Measurements from ENCODE around the gene HUS1.

The HUS1 gene

DNA sequence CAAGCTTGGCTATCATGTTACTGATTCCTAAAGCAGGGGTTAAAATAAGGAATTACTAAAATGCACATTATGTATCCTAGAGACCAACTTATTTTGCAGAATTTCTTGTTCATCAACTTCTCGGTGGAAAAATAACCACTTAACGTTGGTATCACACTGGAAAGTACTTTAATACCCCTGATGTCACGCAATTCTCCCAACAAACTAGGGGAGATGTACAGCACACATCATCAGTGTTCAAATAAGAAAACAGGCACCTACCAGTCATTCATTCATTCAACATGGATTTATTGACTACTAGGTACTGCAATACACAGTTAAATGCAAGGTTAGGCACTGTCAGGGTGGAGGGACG is 648 bp downstream of the HUS1 start:
- no peaks in the 10 kb centered on the region for H3K9me3 ChIP-seq (ENCODE audit: low read length)
- peak overlapping the region; percentile 96 for H3K9ac ChIP-seq (ENCODE audit: low read length)
- H3K4me3 ChIP-seq (ENCODE audit: low read depth in 1 of 2, low read length in 2 of 2) = peak overlapping the region; percentile 91 to 93
- H3K27ac ChIP-seq (ENCODE audit: low read depth, low read length) = peak overlapping the region; percentile 86
- no peaks in the 10 kb centered on the region for H3K27me3 ChIP-seq (ENCODE audit: control insufficient read depth in 1 of 2, insufficient read depth in 2 of 2, low read length in 2 of 2)
- peaks cover 16% of the 10 kb centered on the region for H3K4me1 ChIP-seq (ENCODE audit: insufficient read depth, low read length)
- peaks cover 41% of the 10 kb centered on the region for H3K36me3 ChIP-seq (ENCODE audit: insufficient read depth, low read length)

- Histone ChIP-seq H3K9ac (ENCODE audit: low read length) (no peak overlapping the region), H3K4me1 (ENCODE audit: insufficient read depth, low read length) (peaks cover 14% of the 10 kb centered on the region), H3K36me3 (ENCODE audit: insufficient read depth, low read length) (peaks cover 76% of the 10 kb centered on the region), H3K9me3 (ENCODE audit: low read length) (no peaks in the 10 kb centered on the region), H3K27ac (ENCODE audit: low read depth, low read length) (no peak overlapping the region), H3K27me3 (ENCODE audit: control insufficient read depth in 1 of 2, insufficient read depth in 2 of 2, low read length in 2 of 2) (no peaks in the 10 kb centered on the region), H3K4me3 (ENCODE audit: low read depth in 1 of 2, low read length in 2 of 2) (no peak overlapping the region)
Observed at GRCh38 chr7:47973739-47974138, 5.7 kb downstream of the HUS1 start.

- Histone ChIP-seq H3K9me3 (ENCODE audit: low read length) (no peaks in the 10 kb centered on the region), H3K27me3 (ENCODE audit: control insufficient read depth in 1 of 2, insufficient read depth in 2 of 2, low read length in 2 of 2) (no peaks in the 10 kb centered on the region), H3K36me3 (ENCODE audit: insufficient read depth, low read length) (peaks cover 80% of the 10 kb centered on the region), H3K4me1 (ENCODE audit: insufficient read depth, low read length) (no peaks in the 10 kb centered on the region), H3K9ac (ENCODE audit: low read length) (no peak overlapping the region), H3K27ac (ENCODE audit: low read depth, low read length) (no peak overlapping the region), H3K4me3 (ENCODE audit: low read depth in 1 of 2, low read length in 2 of 2) (no peak overlapping the region)
Observed at GRCh38 chr7:47970761-47971160, 8.7 kb downstream of the HUS1 start.

DNA sequence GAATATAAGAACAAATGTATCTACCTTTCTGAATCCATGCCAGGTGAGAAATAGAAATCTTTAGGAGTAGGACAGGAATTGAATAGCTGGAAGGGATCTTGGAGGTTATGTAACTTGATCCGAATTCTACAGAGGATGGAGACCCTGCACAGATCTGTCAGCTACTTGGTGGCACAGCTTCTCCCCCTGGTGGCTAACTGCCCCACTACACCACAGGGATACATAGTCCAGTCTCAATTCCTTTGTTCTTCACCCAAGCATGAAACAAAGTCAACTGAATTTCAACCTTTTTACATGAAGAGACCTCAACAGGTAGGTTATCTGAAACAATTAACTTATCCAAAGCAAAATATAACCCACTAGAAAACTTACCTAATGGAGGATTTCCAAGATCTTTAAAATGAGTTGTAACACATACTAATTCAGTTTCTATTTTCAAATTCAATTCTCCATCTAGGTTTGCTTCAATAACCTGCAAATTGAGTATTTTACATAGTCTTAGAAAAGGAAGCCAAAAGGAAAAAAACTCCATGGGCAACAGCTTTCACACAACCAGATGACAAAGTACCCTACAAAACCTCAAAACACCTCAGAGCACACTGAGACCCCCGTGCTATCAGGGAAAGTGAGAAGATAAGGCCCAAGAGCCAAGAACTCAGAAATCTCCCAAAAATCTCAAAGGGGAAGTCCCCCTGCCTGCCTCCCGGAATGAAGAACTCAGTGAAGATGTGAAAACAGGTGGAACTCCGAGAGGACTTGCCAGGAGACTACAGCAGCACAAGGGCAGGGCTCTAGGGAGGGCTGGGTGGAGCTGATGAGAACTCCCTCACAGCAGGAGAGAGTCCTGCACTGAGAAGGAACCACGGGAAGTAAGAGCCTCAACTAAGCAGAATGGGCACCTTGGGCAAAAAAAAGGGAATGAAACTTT is 10.3 kb downstream of the HUS1 start:
- peaks cover 81% of the 10 kb centered on the region for H3K36me3 ChIP-seq (ENCODE audit: insufficient read depth, low read length)
- H3K9ac ChIP-seq (ENCODE audit: low read length) = no peak overlapping the region
- no peaks in the 10 kb centered on the region for H3K27me3 ChIP-seq (ENCODE audit: control insufficient read depth in 1 of 2, insufficient read depth in 2 of 2, low read length in 2 of 2)
- H3K27ac ChIP-seq (ENCODE audit: low read depth, low read length) = no peak overlapping the region
- H3K4me3 ChIP-seq (ENCODE audit: low read depth in 1 of 2, low read length in 2 of 2) = no peak overlapping the region
- H3K9me3 ChIP-seq (ENCODE audit: low read length) = no peaks in the 10 kb centered on the region
- no peaks in the 10 kb centered on the region for H3K4me1 ChIP-seq (ENCODE audit: insufficient read depth, low read length)

- no peak overlapping the region for H3K9ac ChIP-seq (ENCODE audit: low read length)
- H3K36me3 ChIP-seq (ENCODE audit: insufficient read depth, low read length) = peaks cover 80% of the 10 kb centered on the region
- H3K27me3 ChIP-seq (ENCODE audit: control insufficient read depth in 1 of 2, insufficient read depth in 2 of 2, low read length in 2 of 2) = no peaks in the 10 kb centered on the region
- H3K27ac ChIP-seq (ENCODE audit: low read depth, low read length) = no peak overlapping the region
- no peak overlapping the region for H3K4me3 ChIP-seq (ENCODE audit: low read depth in 1 of 2, low read length in 2 of 2)
- no peaks in the 10 kb centered on the region for H3K9me3 ChIP-seq (ENCODE audit: low read length)
- no peaks in the 10 kb centered on the region for H3K4me1 ChIP-seq (ENCODE audit: insufficient read depth, low read length)
Observed at GRCh38 chr7:47967708-47968107, 11.7 kb downstream of the HUS1 start.

DNA sequence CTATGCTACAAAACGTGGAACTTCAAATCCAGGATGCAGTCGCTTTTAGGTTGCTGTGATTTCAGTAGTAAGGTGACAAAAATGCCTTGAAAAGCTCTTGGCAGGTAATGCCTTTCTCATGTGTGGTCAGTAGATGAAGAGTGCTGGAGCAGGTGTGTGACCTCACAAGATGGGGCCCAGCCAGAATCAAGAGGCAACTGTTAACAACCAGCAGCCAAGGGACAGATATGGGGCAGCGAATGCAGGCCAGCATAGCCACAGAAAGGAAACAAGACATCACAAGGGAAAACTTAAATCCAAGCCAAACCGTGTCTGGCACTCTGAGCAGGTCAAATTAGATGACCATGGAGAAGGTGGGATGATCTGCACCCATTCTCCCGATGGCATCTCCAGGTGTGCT is 12.3 kb downstream of the HUS1 start:
- peaks cover 80% of the 10 kb centered on the region for H3K36me3 ChIP-seq (ENCODE audit: insufficient read depth, low read length)
- no peak overlapping the region for H3K4me3 ChIP-seq (ENCODE audit: low read depth in 1 of 2, low read length in 2 of 2)
- H3K27me3 ChIP-seq (ENCODE audit: control insufficient read depth in 1 of 2, insufficient read depth in 2 of 2, low read length in 2 of 2) = no peaks in the 10 kb centered on the region
- H3K9ac ChIP-seq (ENCODE audit: low read length) = no peak overlapping the region
- H3K27ac ChIP-seq (ENCODE audit: low read depth, low read length) = no peak overlapping the region
- no peaks in the 10 kb centered on the region for H3K9me3 ChIP-seq (ENCODE audit: low read length)
- no peaks in the 10 kb centered on the region for H3K4me1 ChIP-seq (ENCODE audit: insufficient read depth, low read length)

DNA sequence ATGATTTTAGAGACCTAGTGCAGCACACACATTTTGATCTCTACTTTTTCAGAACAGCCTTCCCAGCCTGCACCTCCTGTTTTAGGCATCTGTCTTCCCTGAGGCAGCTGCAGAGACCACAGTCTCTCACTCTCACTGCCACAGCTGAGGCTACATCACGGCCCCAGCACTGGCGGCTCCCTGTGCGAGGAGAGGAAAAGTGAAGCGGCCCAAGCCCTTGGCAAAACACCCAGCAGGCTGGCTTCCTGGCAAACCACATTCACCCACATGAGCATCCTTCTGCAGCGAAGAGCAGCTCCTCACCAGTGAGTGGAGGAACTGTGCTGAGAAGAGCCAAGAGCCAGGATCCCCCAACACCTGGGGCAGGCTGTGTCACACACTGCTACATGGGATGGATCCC is 14.0 kb downstream of the HUS1 start:
- Histone ChIP-seq H3K27me3 (ENCODE audit: control insufficient read depth in 1 of 2, insufficient read depth in 2 of 2, low read length in 2 of 2) (no peaks in the 10 kb centered on the region), H3K4me3 (ENCODE audit: low read depth in 1 of 2, low read length in 2 of 2) (no peak overlapping the region), H3K9ac (ENCODE audit: low read length) (no peak overlapping the region), H3K36me3 (ENCODE audit: insufficient read depth, low read length) (peaks cover 82% of the 10 kb centered on the region), H3K4me1 (ENCODE audit: insufficient read depth, low read length) (no peaks in the 10 kb centered on the region), H3K27ac (ENCODE audit: low read depth, low read length) (no peak overlapping the region), H3K9me3 (ENCODE audit: low read length) (no peaks in the 10 kb centered on the region)

DNA sequence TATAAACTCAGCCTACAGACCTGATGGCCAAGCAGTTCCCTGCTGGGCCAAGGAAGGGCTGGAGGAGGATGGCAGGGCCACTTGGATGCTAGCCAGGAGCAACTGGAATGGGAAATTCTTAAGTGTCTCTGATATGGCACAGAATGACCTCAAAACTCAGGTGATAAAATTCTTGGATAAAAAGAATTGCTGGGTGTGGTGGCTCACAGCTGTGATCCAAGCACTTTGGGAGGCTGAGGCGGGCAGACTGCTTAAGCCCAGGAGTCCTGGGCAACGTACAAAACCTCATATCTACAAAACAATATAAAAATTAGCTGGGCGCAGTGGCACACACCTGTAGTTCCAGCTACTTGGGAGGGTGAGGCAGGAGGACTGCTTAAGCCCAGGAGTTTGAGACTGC is 17.2 kb downstream of the HUS1 start:
- no peaks in the 10 kb centered on the region for H3K9me3 ChIP-seq (ENCODE audit: low read length)
- H3K4me3 ChIP-seq (ENCODE audit: low read depth in 1 of 2, low read length in 2 of 2) = no peak overlapping the region
- H3K27ac ChIP-seq (ENCODE audit: low read depth, low read length) = no peak overlapping the region
- peaks cover 64% of the 10 kb centered on the region for H3K36me3 ChIP-seq (ENCODE audit: insufficient read depth, low read length)
- H3K27me3 ChIP-seq (ENCODE audit: control insufficient read depth in 1 of 2, insufficient read depth in 2 of 2, low read length in 2 of 2) = no peaks in the 10 kb centered on the region
- no peak overlapping the region for H3K9ac ChIP-seq (ENCODE audit: low read length)
- H3K4me1 ChIP-seq (ENCODE audit: insufficient read depth, low read length) = no peaks in the 10 kb centered on the region

DNA sequence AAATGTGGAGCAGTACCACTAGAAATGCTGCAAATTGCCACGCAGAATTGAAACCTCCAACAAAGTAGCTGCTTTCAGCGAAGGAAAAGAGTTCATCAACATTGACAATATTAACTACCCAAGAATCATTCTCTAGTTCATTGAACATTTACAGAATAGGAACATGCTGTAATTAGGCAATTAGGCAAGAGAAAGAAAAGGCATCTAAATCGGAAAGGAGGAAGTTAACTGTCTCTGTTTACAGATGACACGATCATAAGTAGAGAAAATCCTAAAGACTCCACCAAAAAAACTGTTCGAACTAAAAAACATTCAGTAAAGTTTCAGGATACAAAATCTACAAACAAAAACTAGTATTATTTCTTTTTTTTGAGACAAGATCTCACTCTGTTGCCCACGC is 22.3 kb downstream of the HUS1 start:
- no peak overlapping the region for H3K27ac ChIP-seq (ENCODE audit: low read depth, low read length)
- no peak overlapping the region for H3K9ac ChIP-seq (ENCODE audit: low read length)
- H3K27me3 ChIP-seq (ENCODE audit: control insufficient read depth in 1 of 2, insufficient read depth in 2 of 2, low read length in 2 of 2) = no peaks in the 10 kb centered on the region
- peaks cover 36% of the 10 kb centered on the region for H3K36me3 ChIP-seq (ENCODE audit: insufficient read depth, low read length)
- H3K4me1 ChIP-seq (ENCODE audit: insufficient read depth, low read length) = no peaks in the 10 kb centered on the region
- H3K9me3 ChIP-seq (ENCODE audit: low read length) = no peaks in the 10 kb centered on the region
- H3K4me3 ChIP-seq (ENCODE audit: low read depth in 1 of 2, low read length in 2 of 2) = no peak overlapping the region

GRCh38 chr7:47956220-47956619 is 23.2 kb downstream of the HUS1 start:
- no peak overlapping the region for H3K4me3 ChIP-seq (ENCODE audit: low read depth in 1 of 2, low read length in 2 of 2)
- no peaks in the 10 kb centered on the region for H3K27me3 ChIP-seq (ENCODE audit: control insufficient read depth in 1 of 2, insufficient read depth in 2 of 2, low read length in 2 of 2)
- H3K9ac ChIP-seq (ENCODE audit: low read length) = no peak overlapping the region
- no peaks in the 10 kb centered on the region for H3K4me1 ChIP-seq (ENCODE audit: insufficient read depth, low read length)
- H3K27ac ChIP-seq (ENCODE audit: low read depth, low read length) = no peak overlapping the region
- H3K9me3 ChIP-seq (ENCODE audit: low read length) = no peaks in the 10 kb centered on the region
- peaks cover 28% of the 10 kb centered on the region for H3K36me3 ChIP-seq (ENCODE audit: insufficient read depth, low read length)

- H3K27ac ChIP-seq (ENCODE audit: low read depth, low read length) = no peak overlapping the region
- H3K9me3 ChIP-seq (ENCODE audit: low read length) = no peaks in the 10 kb centered on the region
- H3K4me3 ChIP-seq (ENCODE audit: low read depth in 1 of 2, low read length in 2 of 2) = no peak overlapping the region
- H3K4me1 ChIP-seq (ENCODE audit: insufficient read depth, low read length) = no peaks in the 10 kb centered on the region
- no peak overlapping the region for H3K9ac ChIP-seq (ENCODE audit: low read length)
- H3K36me3 ChIP-seq (ENCODE audit: insufficient read depth, low read length) = peaks cover 22% of the 10 kb centered on the region
- H3K27me3 ChIP-seq (ENCODE audit: control insufficient read depth in 1 of 2, insufficient read depth in 2 of 2, low read length in 2 of 2) = no peaks in the 10 kb centered on the region
Observed at GRCh38 chr7:47954231-47954911, 25.0 kb downstream of the HUS1 start.

All from muscle layer of colon (tissue), 2 donors.